Cerebellar cortex (tissue), 1 donor: ENCODE measurements around the gene SNRPA.
"Not testable (repeated sequence)": the region's sequence is repeated elsewhere in the genome, so short reads cannot be mapped to it uniquely, and the experiment has no call there.

Source experiments
- DNase-seq: peaks from one replicate; pipeline ENCODE4 v3.0.0-alpha.2; 2015; ENCODE audit warnings: low spot score

Gene SNRPA

DNA sequence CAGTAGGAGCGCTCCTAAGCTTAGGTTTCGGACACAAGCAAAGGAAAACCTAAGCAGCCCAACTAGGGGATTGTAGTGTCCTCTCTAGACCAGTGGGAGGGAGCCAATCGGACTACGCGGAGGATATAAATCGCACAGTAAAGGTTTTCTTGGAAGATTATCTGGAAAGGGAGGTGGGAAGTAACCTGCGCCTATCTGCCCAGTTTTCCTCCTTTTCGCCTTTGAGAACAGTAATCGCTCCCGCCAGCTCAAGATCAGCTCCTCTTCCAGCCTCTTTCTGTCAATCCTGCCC is 26.6 kb downstream of the SNRPA start:
- DNase-seq, result no peak

DNA sequence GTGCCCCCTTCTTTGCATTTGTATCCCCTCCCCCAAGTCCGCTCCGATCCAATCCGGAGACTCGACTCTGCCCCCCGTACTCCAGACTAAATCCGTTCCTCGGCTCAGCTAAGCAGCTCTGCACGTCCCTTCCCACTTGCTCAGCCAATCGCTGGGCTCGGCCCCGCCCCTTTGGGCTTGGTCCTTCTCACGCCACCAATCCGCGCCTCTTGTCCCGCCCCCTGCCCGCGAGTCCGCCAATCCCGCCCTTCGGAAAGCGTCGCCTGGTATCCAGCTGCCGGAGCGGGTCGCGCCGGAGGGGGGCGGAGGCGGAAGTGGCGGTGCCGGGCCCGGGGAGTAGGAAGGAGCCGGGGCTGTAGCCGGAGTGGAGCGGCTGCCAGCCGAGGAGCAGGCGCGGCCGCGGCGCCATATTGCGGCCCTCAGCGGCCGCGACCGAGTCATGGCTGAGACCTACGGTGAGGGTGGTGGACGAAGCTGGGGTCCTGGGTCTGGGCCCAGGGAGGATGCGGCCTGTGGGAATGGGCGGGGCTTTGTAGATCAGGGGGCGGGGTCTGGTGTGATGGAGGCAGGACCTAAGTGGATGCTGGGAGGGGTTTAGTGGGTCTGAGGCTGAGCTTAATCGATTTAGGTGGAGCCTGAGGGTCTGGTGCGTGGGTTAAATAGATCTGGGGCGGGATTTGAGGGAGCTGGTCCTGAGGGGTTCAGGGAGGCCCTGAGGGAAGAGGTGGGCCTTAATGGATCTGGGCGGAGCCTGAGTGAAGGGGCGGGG is 27.1 kb downstream of the SNRPA start, which contains the start of gene RAB4B:
Gene RAB4B, plus strand, starts transcription at position 311 of the 769 bp plus-strand sequence. Its CDS starts 129 bp downstream, at position 440.
- DNase-seq, result peak; percentile 100

DNA sequence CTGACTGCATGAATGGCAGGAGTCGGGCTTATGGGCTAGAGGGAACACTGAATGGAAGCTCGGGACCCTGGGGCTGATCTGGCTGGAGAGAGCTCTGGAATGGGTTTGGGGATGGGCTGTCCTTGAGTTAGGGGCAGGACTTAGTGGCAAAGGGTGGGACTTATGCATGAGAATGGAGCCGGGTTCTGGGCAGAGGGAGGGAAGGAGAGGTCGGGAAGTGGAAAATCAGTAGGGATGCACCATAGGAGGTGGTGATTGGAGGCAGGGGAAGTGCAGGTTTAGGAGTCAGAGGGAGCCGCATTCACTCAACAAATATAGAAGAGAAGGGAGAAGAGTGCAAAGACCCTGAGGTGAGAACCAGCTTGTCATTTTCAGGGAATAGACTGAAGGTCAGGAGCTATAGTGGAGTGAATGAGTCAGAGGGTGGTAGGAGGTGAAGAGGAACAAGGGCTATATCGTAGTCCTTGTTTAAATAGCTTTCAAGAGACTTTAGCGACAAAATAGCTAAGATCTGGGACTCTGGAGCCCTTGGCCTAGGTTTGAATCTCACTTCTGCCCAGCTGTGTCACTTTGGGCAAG is 27.8 kb downstream of the SNRPA start:
- DNase-seq, result no peak

DNA sequence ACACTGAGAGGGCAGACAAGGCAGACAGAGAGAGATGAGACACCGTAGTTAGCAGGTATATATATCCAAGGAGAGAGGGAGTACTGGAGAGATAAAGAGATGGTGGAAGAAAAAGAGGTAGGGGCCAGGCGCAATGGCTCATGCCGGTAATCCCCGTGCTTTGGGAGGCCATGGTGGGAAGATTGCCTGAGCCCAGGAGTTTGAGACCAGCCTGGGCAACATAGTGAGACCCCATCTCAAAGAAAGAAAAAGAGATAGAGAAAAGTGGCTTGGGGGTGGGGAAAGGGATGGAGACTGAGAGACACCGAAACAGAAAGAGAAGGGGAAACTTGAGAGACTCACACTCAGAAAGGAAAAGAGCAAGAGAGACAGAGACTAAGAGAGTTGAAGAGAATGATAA is 29.6 kb downstream of the SNRPA start:
- DNase-seq, result no peak

DNA sequence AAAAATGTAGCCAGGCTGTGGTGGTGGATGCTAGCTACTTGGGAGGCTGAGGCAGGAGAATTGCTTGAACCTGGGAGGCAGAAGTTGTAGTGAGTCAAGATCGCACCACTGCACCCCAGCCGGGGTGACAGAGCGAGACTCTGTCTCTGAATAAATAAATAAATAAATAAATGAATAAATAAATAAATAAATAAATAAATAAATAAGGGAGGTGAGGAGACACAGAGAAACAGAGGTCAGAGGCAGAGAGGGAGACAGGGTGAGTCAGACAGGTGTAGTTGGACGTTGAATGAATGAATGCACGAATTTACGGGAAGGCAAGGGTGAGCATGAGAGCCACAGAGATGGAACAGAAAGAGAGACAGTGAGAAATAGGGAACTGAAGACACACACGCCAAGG is 30.1 kb downstream of the SNRPA start:
- DNase-seq, result no peak

DNA sequence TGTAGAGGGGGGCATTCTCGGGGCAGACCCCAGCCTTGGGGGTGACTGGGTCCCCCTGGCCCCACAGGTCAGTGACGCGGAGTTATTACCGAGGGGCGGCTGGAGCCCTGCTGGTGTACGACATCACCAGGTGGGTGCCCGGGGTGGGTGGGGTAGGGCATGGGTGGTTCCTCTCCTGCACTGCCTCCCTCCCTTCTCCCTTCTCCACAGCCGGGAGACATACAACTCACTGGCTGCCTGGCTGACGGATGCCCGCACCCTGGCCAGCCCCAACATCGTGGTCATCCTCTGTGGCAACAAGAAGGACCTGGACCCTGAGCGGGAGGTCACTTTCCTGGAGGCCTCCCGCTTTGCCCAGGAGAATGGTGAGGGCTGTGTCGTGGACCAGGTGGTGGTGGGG is 32.7 kb downstream of the SNRPA start:
- DNase-seq, result no peak

DNA sequence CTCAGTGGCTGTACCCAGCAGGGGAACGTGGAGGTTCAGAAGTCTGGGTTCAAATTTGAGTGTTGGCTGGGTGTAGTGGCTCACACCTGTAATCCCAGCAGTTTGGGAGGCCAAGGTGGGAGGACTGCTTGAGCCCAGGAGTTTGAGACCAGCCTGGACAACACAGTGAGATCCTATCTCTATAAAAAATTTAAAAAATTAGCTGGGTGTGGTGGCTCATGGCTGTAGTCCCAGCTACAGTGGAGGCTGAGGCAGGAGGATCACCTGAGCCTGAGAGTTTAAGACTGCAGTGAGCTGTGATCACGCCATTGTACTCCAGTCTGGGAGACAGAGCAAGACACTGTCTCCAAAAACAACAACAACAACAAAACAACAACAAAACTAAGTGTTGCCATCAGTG is 33.1 kb downstream of the SNRPA start:
- DNase-seq, result not testable (repeated sequence)

DNA sequence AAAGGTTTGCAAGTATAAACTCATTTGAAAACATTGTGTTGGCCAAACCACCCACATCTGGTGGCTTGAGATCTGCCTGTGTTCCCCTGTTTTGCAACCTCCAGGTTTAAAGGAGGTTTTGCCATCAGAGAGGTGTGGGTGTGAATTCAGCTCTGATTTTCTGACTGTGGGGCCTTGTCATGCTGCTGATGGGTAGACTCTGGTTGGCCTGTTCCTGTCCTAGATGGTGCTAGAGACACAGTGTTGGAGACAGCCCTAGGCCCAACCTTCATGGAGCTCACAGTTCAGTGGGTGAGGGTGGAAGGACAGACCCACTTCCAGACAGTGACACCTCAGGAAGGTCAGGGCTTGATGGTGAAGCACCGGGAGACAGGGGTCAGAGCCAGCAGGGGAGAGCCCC is 34.5 kb downstream of the SNRPA start:
- no peak for DNase-seq

DNA sequence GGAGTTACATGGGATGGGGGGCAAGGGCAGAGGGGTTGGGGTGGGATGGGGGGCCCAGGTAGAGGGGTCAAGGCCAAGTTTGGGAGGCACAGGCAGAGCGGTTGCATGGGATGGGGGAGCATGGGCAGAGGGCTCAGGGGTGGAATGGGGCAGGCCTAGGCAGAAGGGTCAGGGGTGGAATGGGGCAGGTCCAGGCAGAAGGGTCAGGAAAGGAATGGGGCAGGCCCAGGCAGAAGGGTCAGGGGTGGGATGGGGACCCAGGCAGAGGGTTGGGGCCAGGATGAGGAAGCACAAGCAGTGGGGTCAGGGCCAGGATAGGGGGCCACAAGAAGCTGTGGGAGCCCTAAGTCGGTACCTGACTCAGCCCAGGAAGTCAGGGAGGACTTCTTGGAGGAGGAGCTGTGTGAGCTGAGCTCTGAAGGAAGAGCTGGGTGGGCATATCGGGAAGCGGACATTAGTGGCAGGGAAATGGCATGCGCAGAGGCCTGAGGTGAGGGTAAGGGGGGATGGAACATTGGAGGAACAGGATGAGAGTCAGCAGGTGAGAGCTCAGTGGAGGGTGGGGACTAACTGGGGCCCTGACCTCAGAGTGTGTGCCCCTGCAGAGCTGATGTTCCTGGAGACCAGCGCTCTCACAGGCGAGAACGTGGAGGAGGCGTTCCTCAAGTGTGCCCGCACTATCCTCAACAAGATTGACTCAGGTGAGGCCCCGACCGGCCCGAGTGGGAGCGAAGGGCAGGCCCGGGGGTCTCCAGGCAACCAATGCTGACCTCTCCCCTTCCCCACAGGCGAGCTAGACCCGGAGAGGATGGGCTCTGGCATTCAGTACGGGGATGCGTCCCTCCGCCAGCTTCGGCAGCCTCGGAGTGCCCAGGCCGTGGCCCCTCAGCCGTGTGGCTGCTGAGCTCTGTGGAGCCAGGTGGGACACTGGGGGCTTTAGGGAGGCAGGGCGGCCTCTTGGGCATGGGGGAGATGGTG is 35.3 kb downstream of the SNRPA start:
- DNase-seq, result no peak

DNA sequence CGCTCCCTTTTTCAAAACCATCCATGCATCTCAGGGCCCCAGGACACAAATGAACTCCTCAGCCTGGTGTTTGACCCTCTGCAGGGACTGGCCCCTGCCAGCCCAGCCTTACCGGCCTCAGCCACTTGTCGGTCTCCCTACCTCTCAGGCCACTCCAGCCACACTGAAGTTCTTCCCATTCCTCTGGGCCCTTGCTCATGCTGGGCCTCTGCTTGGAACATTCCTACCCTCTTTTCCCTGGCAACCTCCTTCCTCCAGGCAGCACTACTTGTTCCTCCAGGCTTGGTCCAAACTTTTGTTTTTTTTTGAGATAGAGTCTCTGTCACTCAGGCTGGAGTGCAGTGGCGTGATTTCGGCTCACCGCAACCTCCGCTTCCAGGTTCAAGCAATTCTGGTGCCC is 40.3 kb downstream of the SNRPA start:
- no peak for DNase-seq

DNA sequence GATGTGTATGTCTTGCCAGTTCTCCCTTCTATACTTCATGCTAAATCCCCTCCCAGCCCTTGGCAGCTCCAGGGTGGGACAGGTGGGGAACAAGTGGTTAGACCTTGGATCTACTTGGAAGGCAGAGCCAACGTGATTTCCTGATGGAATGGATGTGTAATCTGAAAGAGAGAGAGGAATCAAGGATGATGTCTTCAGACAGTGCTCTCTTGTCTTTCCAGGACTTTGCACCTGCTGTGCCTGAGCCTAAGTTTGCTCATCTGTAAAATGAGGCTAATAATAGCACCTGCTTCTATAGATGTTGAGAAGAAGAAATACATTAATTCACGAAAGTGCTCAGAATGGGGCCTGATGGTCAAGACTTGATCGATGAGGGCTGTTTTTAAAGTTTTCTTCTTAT is 41.0 kb downstream of the SNRPA start:
- no peak for DNase-seq

DNA sequence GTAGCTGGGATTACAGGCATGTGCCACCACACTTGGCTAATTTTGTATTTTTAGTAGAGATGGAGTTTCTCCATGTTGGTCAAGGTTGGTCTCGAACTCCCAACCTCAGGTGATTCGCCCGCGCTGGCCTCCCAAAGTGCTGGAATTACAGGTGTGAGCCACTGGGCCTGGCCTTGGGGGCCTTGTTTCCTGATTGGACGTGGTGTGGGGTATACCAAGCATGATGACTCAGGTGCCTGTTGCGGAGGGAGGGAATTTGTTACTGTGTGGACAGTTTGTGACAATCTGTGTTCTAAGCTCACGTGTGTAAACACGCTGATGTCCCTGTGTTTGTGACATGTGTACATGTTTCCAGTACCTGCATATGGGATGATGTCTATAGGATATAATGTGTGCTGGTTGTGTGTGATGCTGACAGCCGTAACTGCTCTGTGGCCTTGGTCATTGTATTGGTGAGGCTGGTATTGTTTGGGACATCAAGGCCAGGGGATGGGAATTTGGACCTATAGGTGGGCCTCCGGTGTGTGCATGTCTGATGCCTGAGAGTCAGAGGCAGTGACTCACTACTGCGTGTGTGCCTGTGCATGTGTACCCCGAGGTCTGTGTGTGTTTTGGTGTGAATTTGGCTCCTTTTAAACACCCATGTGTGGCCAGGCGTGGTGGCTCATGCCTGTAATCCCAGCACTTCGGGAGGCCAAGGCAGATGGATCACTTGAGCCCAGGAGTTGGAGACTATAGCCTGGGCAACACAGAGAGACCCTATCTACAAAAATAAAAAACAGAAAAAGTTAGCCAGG is 46.4 kb downstream of the SNRPA start:
- no peak for DNase-seq

DNA sequence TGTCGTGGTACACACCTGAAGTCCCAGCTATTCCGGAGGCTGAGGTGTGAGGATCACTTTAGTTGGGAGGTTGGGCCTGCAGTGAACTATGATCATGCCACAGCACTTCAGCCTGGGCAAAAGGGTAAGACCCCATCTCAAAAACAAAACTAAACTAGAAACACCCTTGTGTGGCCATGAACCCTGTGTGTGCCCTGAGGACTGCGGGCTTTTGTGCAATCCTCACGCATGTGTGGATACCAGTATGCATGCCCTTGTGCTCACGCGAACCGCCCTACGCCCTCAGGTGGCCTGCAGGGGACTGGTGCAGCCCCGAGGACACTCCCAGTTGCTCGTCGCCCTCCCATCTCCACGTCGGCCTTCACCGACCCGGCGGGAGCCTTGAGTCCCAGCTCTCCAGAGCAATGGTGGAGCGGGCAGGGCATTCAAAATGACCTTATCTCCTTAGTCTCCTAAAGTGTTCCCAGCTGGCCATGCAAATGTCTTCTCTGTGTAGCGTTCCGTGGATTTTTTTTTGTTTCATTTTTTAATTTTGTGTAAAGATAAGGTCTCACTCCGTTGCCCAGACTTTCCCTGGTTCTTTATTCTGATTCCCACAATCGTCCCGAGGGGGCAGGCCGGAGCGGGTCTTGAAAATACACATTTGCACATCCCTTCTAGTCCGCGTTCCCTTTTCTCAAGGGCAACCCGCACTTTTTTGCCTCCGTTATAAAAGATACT is 47.1 kb downstream of the SNRPA start:
- DNase-seq, result peak; percentile 73

DNA sequence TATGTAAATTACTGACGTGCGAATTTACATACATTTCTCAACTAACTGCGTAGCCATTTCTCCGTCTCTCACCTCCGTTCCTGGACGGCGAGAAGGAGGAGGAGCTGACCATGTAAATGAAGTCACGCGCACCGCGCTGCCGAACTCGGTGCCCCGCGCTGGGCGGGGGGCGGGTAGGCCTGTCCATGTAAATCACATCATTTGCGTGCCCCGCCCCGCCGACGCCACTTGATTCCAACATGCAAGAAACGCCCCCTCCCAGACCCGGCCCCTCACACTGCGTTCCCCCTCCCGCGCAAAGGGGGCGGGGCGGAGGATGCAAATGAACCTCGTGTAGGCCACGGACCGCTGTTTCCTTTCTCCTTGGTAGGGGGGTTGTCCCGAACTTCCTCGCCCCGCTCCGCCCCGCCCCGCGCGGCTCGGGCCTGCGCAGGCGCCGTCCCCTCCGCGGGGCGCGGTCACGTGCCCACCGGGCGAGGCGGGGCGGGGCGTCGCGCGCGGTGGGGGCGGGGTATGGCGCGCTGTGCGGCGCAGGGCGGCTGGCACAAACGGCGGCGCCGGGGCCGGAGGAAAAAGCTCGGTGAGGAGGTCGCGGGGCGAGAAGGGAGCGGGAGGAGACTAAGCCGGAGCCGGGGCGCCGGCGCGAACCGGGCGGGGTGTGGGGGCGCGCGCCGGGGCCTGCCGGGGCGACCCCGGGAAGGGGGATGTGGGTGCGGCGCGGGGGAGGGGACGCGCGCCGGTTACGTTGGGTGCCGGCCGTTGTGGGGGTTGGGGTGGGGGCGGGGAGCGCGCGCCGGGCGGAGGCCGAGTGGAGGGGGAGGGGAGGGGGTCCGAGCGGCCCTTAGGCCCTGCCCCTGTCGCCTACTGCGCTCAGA is 47.9 kb downstream of the SNRPA start, which contains the start of gene EGLN2:
Gene EGLN2, plus strand, starts transcription at position 509 of the 875 bp plus-strand sequence. CDS start 1,382 bp downstream, outside the sequence.
- DNase-seq, result peak; percentile 100

DNA sequence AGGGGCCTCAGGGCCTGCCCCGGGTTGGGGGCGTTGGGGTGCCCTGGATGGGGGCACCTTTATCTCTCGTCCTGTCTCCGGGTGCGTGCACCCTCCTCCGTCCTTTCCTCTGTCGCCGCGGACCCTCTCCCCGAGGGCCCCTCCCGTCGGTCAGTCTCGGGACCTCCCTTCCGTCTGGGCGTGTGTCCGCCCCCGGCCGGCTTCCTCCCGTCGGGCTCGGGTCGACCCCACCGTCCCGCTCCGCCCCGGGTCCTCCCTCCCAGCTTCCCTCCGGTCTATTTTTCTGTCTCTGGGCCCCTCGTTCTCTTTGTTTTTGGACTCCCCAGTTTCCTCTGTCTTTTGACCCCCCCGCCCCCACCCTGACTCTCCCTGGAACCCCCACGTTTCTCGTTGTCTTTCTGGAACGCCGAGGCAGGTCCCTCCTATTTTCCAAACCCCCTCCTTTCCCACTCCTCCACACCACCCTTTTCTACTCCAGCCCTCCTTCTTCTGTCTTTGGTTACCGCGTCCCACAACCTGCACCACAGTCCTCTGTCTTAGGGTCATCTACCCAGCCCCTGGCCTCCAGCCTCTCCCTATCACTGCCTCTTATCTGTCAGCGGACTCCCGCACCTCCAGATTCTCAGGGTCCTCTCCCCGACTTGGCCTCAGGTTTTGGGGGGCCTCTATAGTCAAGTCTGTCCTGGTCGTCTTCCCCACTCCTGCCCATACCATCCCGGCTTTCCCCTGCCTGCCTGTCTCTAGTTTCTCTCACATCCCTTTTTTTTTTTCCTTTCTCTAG is 48.7 kb downstream of the SNRPA start:
- no peak for DNase-seq

DNA sequence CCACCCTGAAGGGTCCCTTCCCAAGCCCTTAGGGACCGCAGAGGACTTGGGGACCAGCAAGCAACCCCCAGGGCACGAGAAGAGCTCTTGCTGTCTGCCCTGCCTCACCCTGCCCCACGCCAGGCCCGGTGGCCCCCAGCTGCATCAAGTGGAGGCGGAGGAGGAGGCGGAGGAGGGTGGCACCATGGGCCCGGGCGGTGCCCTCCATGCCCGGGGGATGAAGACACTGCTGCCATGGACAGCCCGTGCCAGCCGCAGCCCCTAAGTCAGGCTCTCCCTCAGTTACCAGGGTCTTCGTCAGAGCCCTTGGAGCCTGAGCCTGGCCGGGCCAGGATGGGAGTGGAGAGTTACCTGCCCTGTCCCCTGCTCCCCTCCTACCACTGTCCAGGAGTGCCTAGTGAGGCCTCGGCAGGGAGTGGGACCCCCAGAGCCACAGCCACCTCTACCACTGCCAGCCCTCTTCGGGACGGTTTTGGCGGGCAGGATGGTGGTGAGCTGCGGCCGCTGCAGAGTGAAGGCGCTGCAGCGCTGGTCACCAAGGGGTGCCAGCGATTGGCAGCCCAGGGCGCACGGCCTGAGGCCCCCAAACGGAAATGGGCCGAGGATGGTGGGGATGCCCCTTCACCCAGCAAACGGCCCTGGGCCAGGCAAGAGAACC is 49.5 kb downstream of the SNRPA start:
- no peak for DNase-seq

DNA sequence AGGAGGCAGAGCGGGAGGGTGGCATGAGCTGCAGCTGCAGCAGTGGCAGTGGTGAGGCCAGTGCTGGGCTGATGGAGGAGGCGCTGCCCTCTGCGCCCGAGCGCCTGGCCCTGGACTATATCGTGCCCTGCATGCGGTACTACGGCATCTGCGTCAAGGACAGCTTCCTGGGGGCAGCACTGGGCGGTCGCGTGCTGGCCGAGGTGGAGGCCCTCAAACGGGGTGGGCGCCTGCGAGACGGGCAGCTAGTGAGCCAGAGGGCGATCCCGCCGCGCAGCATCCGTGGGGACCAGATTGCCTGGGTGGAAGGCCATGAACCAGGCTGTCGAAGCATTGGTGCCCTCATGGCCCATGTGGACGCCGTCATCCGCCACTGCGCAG is 50.0 kb downstream of the SNRPA start:
- no peak for DNase-seq

DNA sequence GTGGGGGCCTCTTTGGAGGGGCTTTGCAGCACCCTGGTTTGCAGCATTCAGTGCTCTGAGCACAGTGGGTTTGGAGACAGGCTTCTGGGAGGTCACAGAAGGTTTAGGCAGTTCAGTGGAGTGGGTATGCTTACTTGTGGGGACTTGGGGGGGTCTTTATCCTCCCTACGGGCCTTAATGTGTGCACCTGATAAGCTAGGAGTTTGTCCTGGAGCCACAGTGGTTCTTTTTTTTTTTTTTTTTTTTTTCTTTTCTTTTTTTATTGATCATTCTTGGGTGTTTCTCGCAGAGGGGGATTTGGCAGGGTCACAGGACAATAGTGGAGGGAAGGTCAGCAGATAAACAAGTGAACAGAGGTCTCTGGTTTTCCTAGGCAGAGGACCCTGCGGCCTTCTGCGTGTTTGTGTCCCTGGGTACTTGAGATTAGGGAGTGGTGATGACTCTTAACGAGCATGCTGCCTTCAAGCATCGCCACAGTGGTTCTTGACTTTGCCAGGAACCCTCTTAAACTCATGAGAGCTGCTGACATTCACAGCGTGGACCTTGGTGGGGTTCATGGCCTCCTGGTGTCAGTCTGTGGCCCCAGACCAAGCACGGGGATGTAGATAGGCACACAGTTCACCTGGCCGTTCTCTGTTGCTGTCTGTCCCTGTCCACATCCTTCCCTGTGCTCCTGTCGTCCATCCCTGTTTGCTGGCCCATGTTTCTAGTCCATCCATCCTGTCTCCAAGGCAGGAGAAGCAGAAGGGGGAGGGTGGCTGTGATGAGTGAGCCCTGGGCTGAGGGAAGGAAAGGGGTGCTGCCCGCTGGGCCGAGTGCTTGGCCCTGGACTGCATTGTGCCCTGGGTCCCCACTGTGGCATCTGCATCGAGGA is 50.7 kb downstream of the SNRPA start:
- DNase-seq, result no peak
